A549 (cell line): ENCODE measurements around the gene NCOA6.

Source experiments
- EP300 ChIP-seq, 2 experiments: fragments of >200 bp; sonication (Bioruptor Twin); formaldehyde crosslinking; IDR thresholded peaks; 2 replicates in 1 of 2; 3 replicates in 1 of 2; pipeline ENCODE4 v1.6.1; 2016 to 2017
- FOXS1 ChIP-seq: fragments of 250-450 bp; sonication (Bioruptor Pico); IDR thresholded peaks from 2 replicates; pipeline ENCODE4 v1.5.0; 2020; ENCODE audit warnings: mild to moderate bottlenecking, moderate library complexity
- POLR2A ChIP-seq: IDR thresholded peaks from 2 replicates; pipeline ENCODE4 v1.6.1; 2012; ENCODE audit warnings: mild to moderate bottlenecking, low read length
- RAD21 ChIP-seq, 2 experiments: fragments of >200 bp in 1 of 2; sonication (Bioruptor Twin) in 1 of 2; formaldehyde crosslinking in 1 of 2; IDR thresholded peaks in 1 of 2; conservative IDR thresholded peaks in 1 of 2; 2 replicates in 1 of 2; 3 replicates in 1 of 2; pipeline ENCODE4 v1.6.1; 2012 to 2018; ENCODE audit warnings: inconsistent platforms in 1 of 2
- SREBF2 ChIP-seq: fragments of 450-650 bp; IDR thresholded peaks from 2 replicates; pipeline ENCODE4 v1.6.1; 2014; ENCODE audit warnings: mild to moderate bottlenecking, moderate library complexity
- TFCP2L1 ChIP-seq: fragments of 250-450 bp; sonication (Bioruptor Pico); IDR thresholded peaks from 2 replicates; pipeline ENCODE4 v1.5.0; 2021; ENCODE audit warnings: mild to moderate bottlenecking
- ZFP36 ChIP-seq: fragments of 450-650 bp; IDR thresholded peaks from 2 replicates; pipeline ENCODE4 v1.6.1; 2014; ENCODE audit warnings: borderline replicate concordance; ENCODE audit not compliant: partially characterized antibody
- TF ChIP-seq, protein P1 (sequence below): fragments of >200 bp; sonication (Bioruptor Twin); formaldehyde crosslinking; IDR thresholded peaks from 3 replicates; pipeline ENCODE4 v1.5.1; 2016
- TF ChIP-seq, protein P2 (sequence below): fragments of 250-450 bp; sonication (Bioruptor Pico); IDR thresholded peaks from 2 replicates; pipeline ENCODE4 v1.5.0; 2020; ENCODE audit warnings: low read depth, mild to moderate bottlenecking, moderate library complexity

DNA sequence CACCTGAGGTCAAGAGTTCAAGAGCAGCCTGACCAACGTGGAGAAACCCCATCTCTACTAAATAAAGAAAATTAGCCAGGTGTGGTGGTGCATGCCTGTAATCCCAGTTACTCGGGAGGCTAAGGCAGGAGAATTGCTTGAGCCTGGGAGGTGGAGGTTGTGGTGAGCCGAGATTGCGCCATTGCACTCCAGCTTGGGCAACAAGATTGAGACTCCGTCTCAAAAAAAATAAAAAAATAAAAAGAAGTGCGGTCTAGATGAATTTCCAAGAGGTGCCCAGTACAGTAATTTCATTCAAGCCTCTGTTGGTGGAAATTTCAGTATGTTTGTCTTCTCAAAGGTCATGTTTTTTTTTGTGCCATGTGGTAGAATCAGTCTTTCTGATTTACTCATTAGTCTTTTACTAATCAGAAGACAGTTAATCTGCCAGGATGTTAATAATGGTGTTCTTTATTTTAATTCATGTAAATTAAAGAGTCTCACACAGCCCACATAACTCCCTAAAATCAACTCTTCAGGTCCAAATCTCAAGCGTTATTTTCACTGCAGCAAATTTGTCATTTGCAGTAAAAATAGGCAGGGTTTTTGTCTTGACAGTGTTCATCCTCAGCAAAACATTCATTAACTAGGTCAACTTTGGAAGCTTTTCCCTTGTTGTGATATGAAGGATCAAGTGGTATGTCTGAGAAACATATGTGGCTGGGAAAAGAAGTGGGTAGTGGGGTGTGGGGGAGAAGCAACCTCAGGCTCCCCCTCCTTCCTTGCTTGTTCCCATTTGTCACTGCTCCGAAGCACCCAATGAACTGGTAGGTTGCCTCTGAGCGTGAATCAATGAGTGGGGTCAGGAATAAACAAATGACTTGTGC, 108.0 kb downstream of the NCOA6 start:
- TF ChIP-seq, protein P1, sequence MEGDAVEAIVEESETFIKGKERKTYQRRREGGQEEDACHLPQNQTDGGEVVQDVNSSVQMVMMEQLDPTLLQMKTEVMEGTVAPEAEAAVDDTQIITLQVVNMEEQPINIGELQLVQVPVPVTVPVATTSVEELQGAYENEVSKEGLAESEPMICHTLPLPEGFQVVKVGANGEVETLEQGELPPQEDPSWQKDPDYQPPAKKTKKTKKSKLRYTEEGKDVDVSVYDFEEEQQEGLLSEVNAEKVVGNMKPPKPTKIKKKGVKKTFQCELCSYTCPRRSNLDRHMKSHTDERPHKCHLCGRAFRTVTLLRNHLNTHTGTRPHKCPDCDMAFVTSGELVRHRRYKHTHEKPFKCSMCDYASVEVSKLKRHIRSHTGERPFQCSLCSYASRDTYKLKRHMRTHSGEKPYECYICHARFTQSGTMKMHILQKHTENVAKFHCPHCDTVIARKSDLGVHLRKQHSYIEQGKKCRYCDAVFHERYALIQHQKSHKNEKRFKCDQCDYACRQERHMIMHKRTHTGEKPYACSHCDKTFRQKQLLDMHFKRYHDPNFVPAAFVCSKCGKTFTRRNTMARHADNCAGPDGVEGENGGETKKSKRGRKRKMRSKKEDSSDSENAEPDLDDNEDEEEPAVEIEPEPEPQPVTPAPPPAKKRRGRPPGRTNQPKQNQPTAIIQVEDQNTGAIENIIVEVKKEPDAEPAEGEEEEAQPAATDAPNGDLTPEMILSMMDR = no peak
- TF ChIP-seq POLR2A (no peak), TFCP2L1 (CRISPR knock-in tag) (no peak), FOXS1 (CRISPR knock-in tag) (no peak), EP300 (IDR thresholded peaks at IDR 0.05) (no peak), SREBF2 (no peak), RAD21 (conservative IDR thresholded peaks at IDR 0.05 in 1 of 2, IDR thresholded peaks at IDR 0.05 in 1 of 2) (no peak), ZFP36 (no peak)
- TF ChIP-seq, protein P2, sequence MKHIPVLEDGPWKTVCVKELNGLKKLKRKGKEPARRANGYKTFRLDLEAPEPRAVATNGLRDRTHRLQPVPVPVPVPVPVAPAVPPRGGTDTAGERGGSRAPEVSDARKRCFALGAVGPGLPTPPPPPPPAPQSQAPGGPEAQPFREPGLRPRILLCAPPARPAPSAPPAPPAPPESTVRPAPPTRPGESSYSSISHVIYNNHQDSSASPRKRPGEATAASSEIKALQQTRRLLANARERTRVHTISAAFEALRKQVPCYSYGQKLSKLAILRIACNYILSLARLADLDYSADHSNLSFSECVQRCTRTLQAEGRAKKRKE = no peak
